Islet of Langerhans (tissue), 1 donor: ENCODE data around the gene PIK3CA.
"Not testable (repeated sequence)": the region's sequence is repeated elsewhere in the genome, so short reads cannot be mapped to it uniquely, and the experiment has no call there.

Source experiments
- FAIRE-seq: peaks from one replicate; lab custom pipeline; 2011; peaks lifted over from hg19 to GRCh38; lab: Jason Lieb, UNC

PIK3CA gene

GRCh38 chr3:179265092-179265491, 116.9 kb downstream of the PIK3CA start:
- FAIRE-seq, result no peak

GRCh38 chr3:179265875-179266274, 117.7 kb downstream of the PIK3CA start:
- FAIRE-seq, result no peak

- no peak for FAIRE-seq
Measured at GRCh38 chr3:179266701-179267211, 118.6 kb downstream of the PIK3CA start.

- FAIRE-seq, result no peak
Measured at GRCh38 chr3:179268400-179269051, 120.4 kb downstream of the PIK3CA start.

GRCh38 chr3:179269152-179269707, 121.1 kb downstream of the PIK3CA start:
- no peak for FAIRE-seq

- FAIRE-seq, result no peak
Measured at GRCh38 chr3:179272385-179272784, 124.2 kb downstream of the PIK3CA start.

- not testable (repeated sequence) for FAIRE-seq
Measured at GRCh38 chr3:179274434-179274833, 126.3 kb downstream of the PIK3CA start.

GRCh38 chr3:179276001-179276400, 127.8 kb downstream of the PIK3CA start:
- no peak for FAIRE-seq

- no peak for FAIRE-seq
Measured at GRCh38 chr3:179276743-179277142, 128.6 kb downstream of the PIK3CA start.

GRCh38 chr3:179278151-179278550, 130.0 kb downstream of the PIK3CA start:
- FAIRE-seq, result no peak

- FAIRE-seq, result no peak
Measured at GRCh38 chr3:179278932-179279693, 131.0 kb downstream of the PIK3CA start.

DNA sequence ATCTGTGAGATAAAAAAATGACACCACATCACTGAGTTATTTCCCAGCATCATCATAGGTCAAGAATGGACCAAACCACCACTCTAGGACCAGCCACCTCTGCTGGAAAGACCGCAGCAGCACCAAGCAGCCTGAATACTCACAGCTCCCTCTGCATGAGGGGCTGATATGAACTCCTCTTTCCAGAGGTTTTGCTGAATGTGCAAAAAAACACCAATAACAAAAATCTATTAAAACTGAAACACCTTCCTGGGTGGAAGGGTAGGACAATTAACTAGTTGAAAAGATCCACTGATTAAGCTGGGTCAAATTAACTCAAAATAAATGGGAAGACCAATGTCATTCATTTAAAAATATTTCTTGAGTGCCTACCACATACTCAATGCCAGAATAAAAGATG, 131.7 kb downstream of the PIK3CA start:
- FAIRE-seq, result no peak

DNA sequence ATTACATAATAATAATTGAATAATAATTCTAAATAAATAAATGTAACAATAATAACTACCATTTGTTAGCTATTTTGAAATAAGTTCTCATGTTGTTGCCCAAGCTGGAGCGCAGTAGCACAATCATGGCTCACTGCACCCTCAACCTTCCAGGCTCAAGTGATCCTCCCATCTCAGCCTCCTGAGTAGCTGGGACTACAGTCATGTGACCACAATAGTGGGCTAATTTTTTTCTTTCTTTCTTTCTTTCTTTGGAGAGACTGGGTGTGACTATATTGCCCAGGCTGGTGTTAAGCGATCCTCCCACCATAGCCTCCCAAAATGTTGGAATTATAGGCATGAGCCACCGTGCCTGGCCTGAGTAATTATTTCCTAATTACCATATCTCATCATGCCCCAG, 133.7 kb downstream of the PIK3CA start:
- no peak for FAIRE-seq

GRCh38 chr3:179286331-179286730, 138.2 kb downstream of the PIK3CA start:
- FAIRE-seq, result no peak

DNA sequence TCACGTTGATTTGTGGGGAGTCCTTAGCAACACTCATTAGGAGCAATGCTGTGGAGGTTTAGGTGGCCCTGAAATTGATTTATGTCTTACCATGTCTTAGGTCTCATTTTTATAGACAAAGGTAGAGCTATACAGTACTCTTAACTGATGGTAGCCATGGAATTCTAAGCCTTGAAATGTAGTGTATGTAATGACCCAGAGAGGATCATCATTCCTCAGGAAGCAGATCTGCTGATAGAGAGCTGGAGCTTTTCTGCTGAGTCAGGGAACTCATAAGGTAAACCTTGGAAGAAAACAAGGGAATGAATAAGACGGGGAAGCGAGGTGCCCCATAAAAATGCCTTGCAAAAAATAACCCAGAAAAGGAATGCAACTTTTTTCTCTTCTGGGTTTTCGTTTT, 140.7 kb downstream of the PIK3CA start:
- no peak for FAIRE-seq

- FAIRE-seq, result no peak
Measured at GRCh38 chr3:179289295-179289694, 141.1 kb downstream of the PIK3CA start.
